Activated CD8-positive, alpha-beta T cell treated with anti-CD3 and anti-CD28 coated beads, Interleukin-2, amount 10 ng/mL, durations not matched to agents 7 days and 5 days (primary cell): ENCODE data around the gene FBRSL1. TPM values are rescaled to one million over a fixed set of nuclear protein-coding genes. Genes with fewer than 3 reads are reported as not detected.
"Not testable (repeated sequence)": the region's sequence is repeated elsewhere in the genome, so short reads cannot be mapped to it uniquely, and the experiment has no call there.

Source experiments
- ATAC-seq: fragments of 150-1000 bp; cut with Tn5 transposase; one replicate; pipeline ENCODE4 v1.10.0; 2021; ENCODE audit warnings: moderate library complexity
- CTCF ChIA-PET: fragments of 350-600 bp; sonication (Branson Sonifier 250); formaldehyde crosslinking; loops from one replicate; lab custom pipeline; 2021; ENCODE audit warnings: antibody characterized with exemption; lab: Charles Lee
- POLR2A ChIA-PET: fragments of 350-600 bp; sonication (Branson Sonifier 250); formaldehyde crosslinking; loops from one replicate; lab custom pipeline; 2021; ENCODE audit warnings: antibody characterized with exemption; lab: Charles Lee
- DNase-seq: peaks from one replicate; pipeline ENCODE4 v3.0.0-alpha.2; 2020
- H3K27ac Mint-ChIP-seq: one replicate; pipeline ENCODE4 v1.8.0; 2021; ENCODE audit warnings: mild to moderate bottlenecking, mixed read lengths
- H3K27me3 Mint-ChIP-seq: one replicate; pipeline ENCODE4 v1.8.0; 2021; ENCODE audit warnings: low read depth, mixed read lengths
- H3K36me3 Mint-ChIP-seq: one replicate; pipeline ENCODE4 v1.8.0; 2021; ENCODE audit warnings: low read depth, mixed read lengths
- H3K4me1 Mint-ChIP-seq: one replicate; pipeline ENCODE4 v1.8.0; 2021; ENCODE audit warnings: low read depth, mixed read lengths
- H3K4me3 Mint-ChIP-seq: one replicate; pipeline ENCODE4 v1.8.0; 2021; ENCODE audit warnings: mild to moderate bottlenecking, mixed read lengths
- H3K9me3 Mint-ChIP-seq: one replicate; pipeline ENCODE4 v1.8.0; 2022; ENCODE audit warnings: mixed read lengths; ENCODE audit not compliant: insufficient read depth
- total RNA-seq, 2 experiments: library from RNA; stranded (reverse); gene quantifications; one replicate each; pipeline ENCODE4 v1.2.3, GENCODE V29; 2021

Gene FBRSL1
- total RNA-seq, 2 experiments from 2014 or later: 51.2 to 58.5 TPM

- no peak overlapping the region for H3K4me3 Mint-ChIP-seq
- H3K9me3 Mint-ChIP-seq: no peaks in the 10 kb centered on the region
- ATAC-seq (no peak), DNase-seq (no peak)
- H3K27ac Mint-ChIP-seq: no peak overlapping the region
- ChIA-PET CTCF (interaction anchor here (0.9 to 1.7 kb wide), 2 partner anchors 108 to 372 kb away, joined by 3 to 5 read pairs; no protein-coding TSS in a partner anchor), POLR2A (no interaction called here)
- no peaks in the 10 kb centered on the region for H3K27me3 Mint-ChIP-seq
- H3K36me3 Mint-ChIP-seq: no peaks in the 10 kb centered on the region
- H3K4me1 Mint-ChIP-seq: peaks cover 3% of the 10 kb centered on the region
These were observed 36.0 kb downstream of the FBRSL1 start for GRCh38 chr12:132525833-132526455.

GRCh38 chr12:132527186-132527882 is 37.4 kb downstream of the FBRSL1 start:
- Mint-ChIP-seq H3K27me3 (no peaks in the 10 kb centered on the region), H3K9me3 (no peaks in the 10 kb centered on the region), H3K36me3 (no peaks in the 10 kb centered on the region), H3K4me3 (no peak overlapping the region), H3K4me1 (peaks cover 6% of the 10 kb centered on the region), H3K27ac (no peak overlapping the region)
- ChIA-PET CTCF (interaction anchor here (0.8 to 1.7 kb wide), 3 partner anchors 88 to 374 kb away, joined by 3 to 5 read pairs (median 3); no protein-coding TSS in a partner anchor), POLR2A (no interaction called here)
- DNase-seq: no peak
- ATAC-seq: no peak

- ChIA-PET POLR2A (no interaction called here), CTCF (interaction anchor here (0.8 to 1.0 kb wide), 2 partner anchors 87 to 113 kb away, joined by 3 read pairs; no protein-coding TSS in a partner anchor)
- peaks cover 6% of the 10 kb centered on the region for H3K4me1 Mint-ChIP-seq
- DNase-seq (no peak), ATAC-seq (no peak)
- no peak overlapping the region for H3K27ac Mint-ChIP-seq
- H3K36me3 Mint-ChIP-seq: no peaks in the 10 kb centered on the region
- no peaks in the 10 kb centered on the region for H3K9me3 Mint-ChIP-seq
- H3K4me3 Mint-ChIP-seq: no peak overlapping the region
- H3K27me3 Mint-ChIP-seq: no peaks in the 10 kb centered on the region
These were observed 37.9 kb downstream of the FBRSL1 start for GRCh38 chr12:132527883-132528264.

- Mint-ChIP-seq H3K27me3 (no peaks in the 10 kb centered on the region), H3K4me3 (no peak overlapping the region)
These were observed 38.7 kb downstream of the FBRSL1 start for GRCh38 chr12:132528564-132529106.

GRCh38 chr12:132529156-132529839 is 39.3 kb downstream of the FBRSL1 start:
- ChIA-PET CTCF (interaction anchor here (1.0 kb wide), 1 partner anchor 114 kb away, joined by 3 read pairs; no protein-coding TSS in a partner anchor), POLR2A (interaction anchor here (0.6 kb wide), 2 partner anchors 22 to 201 kb away, joined by 3 read pairs; no protein-coding TSS in a partner anchor)
- Mint-ChIP-seq H3K27me3 (no peaks in the 10 kb centered on the region), H3K4me1 (peaks cover 3% of the 10 kb centered on the region), H3K27ac (no peak overlapping the region), H3K9me3 (no peaks in the 10 kb centered on the region), H3K36me3 (no peaks in the 10 kb centered on the region), H3K4me3 (no peak overlapping the region)
- DNase-seq: no peak
- no peak for ATAC-seq

More at GRCh38 chr12:132528564-132529106, 38.7 kb downstream of the FBRSL1 start:
- POLR2A ChIA-PET: no interaction called here
- ATAC-seq (no peak), DNase-seq (no peak)
- CTCF ChIA-PET: interaction anchor here (0.8 to 1.0 kb wide), 3 partner anchors 86 to 113 kb away, joined by 3 read pairs; no protein-coding TSS in a partner anchor
- Mint-ChIP-seq H3K27ac (no peak overlapping the region), H3K4me1 (peaks cover 6% of the 10 kb centered on the region), H3K36me3 (no peaks in the 10 kb centered on the region), H3K9me3 (no peaks in the 10 kb centered on the region)

- POLR2A ChIA-PET: interaction anchor here (0.6 kb wide), 1 partner anchor 23 kb away, joined by 3 read pairs; no protein-coding TSS in a partner anchor
- H3K36me3 Mint-ChIP-seq: no peaks in the 10 kb centered on the region
- H3K9me3 Mint-ChIP-seq: no peaks in the 10 kb centered on the region
- H3K27ac Mint-ChIP-seq: no peak overlapping the region
- H3K27me3 Mint-ChIP-seq: no peaks in the 10 kb centered on the region
- H3K4me1 Mint-ChIP-seq: peaks cover 3% of the 10 kb centered on the region
- CTCF ChIA-PET: no interaction called here
- ATAC-seq (no peak), DNase-seq (no peak)
- H3K4me3 Mint-ChIP-seq: no peak overlapping the region
These were observed 40.0 kb downstream of the FBRSL1 start for GRCh38 chr12:132529906-132530305.

- CTCF ChIA-PET: no interaction called here
- Mint-ChIP-seq H3K27ac (no peak overlapping the region), H3K27me3 (no peaks in the 10 kb centered on the region), H3K36me3 (peaks cover 3% of the 10 kb centered on the region), H3K4me3 (no peak overlapping the region), H3K4me1 (peaks cover 3% of the 10 kb centered on the region), H3K9me3 (peaks cover 5% of the 10 kb centered on the region)
- POLR2A ChIA-PET: no interaction called here
- DNase-seq (no peak), ATAC-seq (no peak)
These were observed 40.5 kb downstream of the FBRSL1 start for GRCh38 chr12:132530447-132530846.

- POLR2A ChIA-PET: no interaction called here
- no peak overlapping the region for H3K27ac Mint-ChIP-seq
- DNase-seq (no peak), ATAC-seq (no peak)
- H3K36me3 Mint-ChIP-seq: peaks cover 3% of the 10 kb centered on the region
- H3K27me3 Mint-ChIP-seq: no peaks in the 10 kb centered on the region
- CTCF ChIA-PET: no interaction called here
- H3K4me3 Mint-ChIP-seq: no peak overlapping the region
- H3K9me3 Mint-ChIP-seq: peaks cover 6% of the 10 kb centered on the region
- peaks cover 3% of the 10 kb centered on the region for H3K4me1 Mint-ChIP-seq
These were observed 40.9 kb downstream of the FBRSL1 start for GRCh38 chr12:132530851-132531250.

- DNase-seq, H3K9me3 Mint-ChIP-seq, H3K27ac Mint-ChIP-seq, ATAC-seq, POLR2A ChIA-PET, H3K36me3 Mint-ChIP-seq, H3K4me1 Mint-ChIP-seq, CTCF ChIA-PET, H3K4me3 Mint-ChIP-seq, H3K27me3 Mint-ChIP-seq: not testable (repeated sequence)
These were observed 43.0 kb downstream of the FBRSL1 start for GRCh38 chr12:132532711-132533583.

- H3K27me3 Mint-ChIP-seq: no peaks in the 10 kb centered on the region
- peaks cover 3% of the 10 kb centered on the region for H3K36me3 Mint-ChIP-seq
- peaks cover 3% of the 10 kb centered on the region for H3K4me1 Mint-ChIP-seq
- H3K27ac Mint-ChIP-seq: no peak overlapping the region
- CTCF ChIA-PET: no interaction called here
- peaks cover 8% of the 10 kb centered on the region for H3K9me3 Mint-ChIP-seq
- POLR2A ChIA-PET: no interaction called here
- DNase-seq (no peak), ATAC-seq (no peak)
- no peak overlapping the region for H3K4me3 Mint-ChIP-seq
These were observed 43.6 kb downstream of the FBRSL1 start for GRCh38 chr12:132533584-132533958.

- Mint-ChIP-seq H3K9me3 (peaks cover 8% of the 10 kb centered on the region), H3K27me3 (no peaks in the 10 kb centered on the region), H3K4me1 (peaks cover 3% of the 10 kb centered on the region), H3K4me3 (no peak overlapping the region), H3K27ac (no peak overlapping the region), H3K36me3 (peaks cover 3% of the 10 kb centered on the region)
- ChIA-PET CTCF (no interaction called here), POLR2A (no interaction called here)
- no peak for DNase-seq
- no peak for ATAC-seq
These were observed 44.1 kb downstream of the FBRSL1 start for GRCh38 chr12:132534076-132534475.
